Suprapubic skin (tissue), 3 donors: ENCODE results near the gene TLX1.
A peak's percentile ranks its signal among the peaks of the same experiment; 100 is the strongest.

Source experiments
- CTCF ChIP-seq, 2 donors: fragments of 200-600 bp in 1 of 2; fragments of 450-650 bp in 1 of 2; sonication (generic) in 1 of 2; IDR thresholded peaks; one replicate each; pipeline ENCODE4 v1.5.1; 2016 to 2019; ENCODE audit warnings: antibody characterized with exemption in 2 of 2, mild to moderate bottlenecking in 1 of 2, moderate library complexity in 1 of 2
- EP300 ChIP-seq: sonication (generic); formaldehyde crosslinking; IDR thresholded peaks from one replicate; pipeline ENCODE4 v1.6.1; 2017; ENCODE audit warnings: antibody characterized with exemption
- POLR2A ChIP-seq, 2 donors: fragments of 450-650 bp; IDR thresholded peaks; one replicate each; pipeline ENCODE4 v1.6.1; 2017; ENCODE audit warnings: antibody characterized with exemption in 2 of 2, mild to moderate bottlenecking in 2 of 2, moderate library complexity in 2 of 2

GRCh38 chr10:101139421-101139911 lies 8.4 kb downstream of the TLX1 start:
- TF ChIP-seq POLR2A (IDR thresholded peaks at IDR 0.05): no peak
- peak in 1 of 2 donors; percentile 12 for TF ChIP-seq CTCF (IDR thresholded peaks at IDR 0.05)
- TF ChIP-seq EP300: no peak
